ENCODE measurements around the gene FBXO22. TPM values are rescaled to one million over a fixed set of nuclear protein-coding genes. Genes with fewer than 3 reads are reported as not detected.

The FBXO22 gene
- total and polyA plus RNA-seq, 2 of the 13 experiments (the other 11 are each of a cell fraction or from before 2014, with no cell fraction given) = 45.7 to 112 TPM

DNA sequence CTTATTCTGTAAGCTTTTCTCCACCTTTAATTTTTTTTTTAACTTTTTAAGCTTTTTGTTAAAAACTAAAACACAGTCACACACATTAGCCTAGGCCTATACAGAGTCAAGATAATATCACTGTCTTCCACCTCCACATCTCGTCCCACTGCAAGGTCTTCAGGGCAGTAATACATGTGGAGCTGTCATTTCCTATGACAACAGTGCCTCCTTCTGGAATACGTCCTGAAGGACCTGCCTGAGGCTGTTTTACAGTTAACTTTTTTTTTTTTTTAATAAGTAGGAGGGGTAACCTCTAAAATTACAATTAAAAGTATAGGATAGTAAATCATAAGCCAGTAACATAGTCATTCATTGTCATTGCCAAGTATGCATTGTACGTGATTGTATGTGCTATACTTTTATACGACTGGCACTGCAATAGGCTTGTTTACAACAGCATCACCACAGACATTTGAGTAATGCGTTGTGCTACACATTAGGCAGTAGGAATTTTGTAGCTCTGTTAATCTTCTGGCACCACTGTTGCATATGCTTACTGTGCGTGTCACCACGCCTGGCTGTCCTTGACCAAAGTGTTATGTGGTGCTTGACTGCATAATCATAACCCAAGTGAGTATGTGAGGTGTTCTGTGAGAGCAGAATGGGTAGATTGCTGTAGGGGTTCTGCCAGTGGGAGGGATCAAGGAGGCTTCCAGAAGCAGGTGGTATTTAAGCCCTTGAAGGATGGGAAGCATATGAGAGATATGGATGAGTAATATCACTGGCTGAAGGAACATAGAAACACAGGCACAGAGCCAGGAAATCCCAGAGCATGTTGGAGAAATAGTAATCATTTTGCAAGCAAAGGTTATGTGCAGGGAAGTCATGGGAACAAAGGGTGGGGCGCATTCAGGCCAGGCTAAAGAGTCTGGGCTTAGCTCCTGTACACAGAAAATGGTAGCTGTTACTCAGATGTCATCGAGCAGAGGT is 18.3 kb downstream of the FBXO22 start:
- peaks cover 58% of the 10 kb centered on the region for H3K79me2 ChIP-seq (ENCODE audit: insufficient read depth, low read length)
- H3K4me3 ChIP-seq (replicated peaks in 1 of 3; ENCODE audit: insufficient read depth in 1 of 3, low read depth in 2 of 3, low read length in 3 of 3) = no peak overlapping the region
- in situ Hi-C loops (cut with HindIII; ENCODE audit: extremely low pct_ligation_motif_present, low pct_unique_long_range_greater_than_20kb) = loop anchor here (10.0 kb wide), 2 partner anchors 107 to 197 kb away; a partner anchor contains a TSS
- H2AFZ ChIP-seq (ENCODE audit: low read length) = no peak overlapping the region
- peak; percentile 64 for ATAC-seq
- WGBS (ENCODE audit: low lambda C conversion rate) = 93% methylated on average over 9 of the region's 9 CpGs
- H3K9me3 ChIP-seq (ENCODE audit: low read length) = no peaks in the 10 kb centered on the region
- H3K4me1 ChIP-seq (ENCODE audit: insufficient read depth, low read length) = peaks cover 25% of the 10 kb centered on the region
- intact Hi-C loops (cut with micrococcal nuclease; ENCODE audit: unreplicated experiment) = loop anchor here (1.0 to 10.0 kb wide), 2 partner anchors 112 to 197 kb away; a partner anchor contains a TSS
- no peak overlapping the region for H3K4me2 ChIP-seq (ENCODE audit: low read depth, low read length)
- no peak overlapping the region for H3K27ac ChIP-seq (ENCODE audit: extremely low read length, insufficient read depth, low read length)
- no peak overlapping the region for H3K9ac ChIP-seq (ENCODE audit: insufficient read depth, low read depth, low read length)
- ChIA-PET POLR2A (interaction anchor here (1.4 kb wide), 1 partner anchor 18 kb away, joined by 3 read pairs; no protein-coding TSS in a partner anchor), CTCF (ENCODE audit: low intra/inter-chr PET ratio, low total read pairs) (interaction anchor here (1.1 to 1.2 kb wide), 2 partner anchors 112 to 237 kb away, joined by 3 to 5 read pairs; no protein-coding TSS in a partner anchor)
- no TSS peak for BruUV-seq (replicated peaks)
- peaks cover 4% of the 10 kb centered on the region; the same call in 1 of the 2 replicates for H4K20me1 ChIP-seq (ENCODE audit: insufficient read depth, low read length)
- H3K27me3 ChIP-seq (ENCODE audit: control insufficient read depth in 1 of 2, insufficient read depth in 2 of 2, low read length in 2 of 2) = no peaks in the 10 kb centered on the region; a peak in 1 of 5 replicates
- DNase-seq (ENCODE audit: low spot score) = peak; percentile 51
- H3K36me3 ChIP-seq (replicated peaks in 1 of 2; ENCODE audit: control insufficient read depth in 1 of 2, insufficient read depth in 2 of 2, low read length in 2 of 2) = peaks cover 10 to 84% of the 10 kb centered on the region in 2 experiments
- FAIRE-seq = peak; percentile 15
- TF ChIP-seq ZNF33B (CRISPR knock-in tag; IDR thresholded peaks at IDR 0.05) = no peak
- peak; percentile 32; the same call in 1 of the 2 replicates for TF ChIP-seq RAD21 (CRISPR knock-in tag; IDR thresholded peaks at IDR 0.05)
- no peak for TF ChIP-seq GFI1 (CRISPR knock-in tag; IDR thresholded peaks at IDR 0.05; ENCODE audit: borderline replicate concordance)
- TF ChIP-seq, protein P1, sequence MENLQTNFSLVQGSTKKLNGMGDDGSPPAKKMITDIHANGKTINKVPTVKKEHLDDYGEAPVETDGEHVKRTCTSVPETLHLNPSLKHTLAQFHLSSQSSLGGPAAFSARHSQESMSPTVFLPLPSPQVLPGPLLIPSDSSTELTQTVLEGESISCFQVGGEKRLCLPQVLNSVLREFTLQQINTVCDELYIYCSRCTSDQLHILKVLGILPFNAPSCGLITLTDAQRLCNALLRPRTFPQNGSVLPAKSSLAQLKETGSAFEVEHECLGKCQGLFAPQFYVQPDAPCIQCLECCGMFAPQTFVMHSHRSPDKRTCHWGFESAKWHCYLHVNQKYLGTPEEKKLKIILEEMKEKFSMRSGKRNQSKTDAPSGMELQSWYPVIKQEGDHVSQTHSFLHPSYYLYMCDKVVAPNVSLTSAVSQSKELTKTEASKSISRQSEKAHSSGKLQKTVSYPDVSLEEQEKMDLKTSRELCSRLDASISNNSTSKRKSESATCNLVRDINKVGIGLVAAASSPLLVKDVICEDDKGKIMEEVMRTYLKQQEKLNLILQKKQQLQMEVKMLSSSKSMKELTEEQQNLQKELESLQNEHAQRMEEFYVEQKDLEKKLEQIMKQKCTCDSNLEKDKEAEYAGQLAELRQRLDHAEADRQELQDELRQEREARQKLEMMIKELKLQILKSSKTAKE (CRISPR knock-in tag; IDR thresholded peaks at IDR 0.05; ENCODE audit: borderline replicate concordance) = no peak
- TF ChIP-seq, protein P2, sequence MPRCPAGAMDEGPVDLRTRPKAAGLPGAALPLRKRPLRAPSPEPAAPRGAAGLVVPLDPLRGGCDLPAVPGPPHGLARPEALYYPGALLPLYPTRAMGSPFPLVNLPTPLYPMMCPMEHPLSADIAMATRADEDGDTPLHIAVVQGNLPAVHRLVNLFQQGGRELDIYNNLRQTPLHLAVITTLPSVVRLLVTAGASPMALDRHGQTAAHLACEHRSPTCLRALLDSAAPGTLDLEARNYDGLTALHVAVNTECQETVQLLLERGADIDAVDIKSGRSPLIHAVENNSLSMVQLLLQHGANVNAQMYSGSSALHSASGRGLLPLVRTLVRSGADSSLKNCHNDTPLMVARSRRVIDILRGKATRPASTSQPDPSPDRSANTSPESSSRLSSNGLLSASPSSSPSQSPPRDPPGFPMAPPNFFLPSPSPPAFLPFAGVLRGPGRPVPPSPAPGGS (CRISPR knock-in tag; IDR thresholded peaks at IDR 0.05) = 0 out of 2 replicates have a peak, but pooled peaks have one; percentile 25
- no peak for TF ChIP-seq ATRX (CRISPR knock-in tag; IDR thresholded peaks at IDR 0.05; ENCODE audit: borderline replicate concordance)
- TF ChIP-seq ZFP1 (CRISPR knock-in tag; IDR thresholded peaks at IDR 0.05) = no peak
- TF ChIP-seq, protein P3, sequence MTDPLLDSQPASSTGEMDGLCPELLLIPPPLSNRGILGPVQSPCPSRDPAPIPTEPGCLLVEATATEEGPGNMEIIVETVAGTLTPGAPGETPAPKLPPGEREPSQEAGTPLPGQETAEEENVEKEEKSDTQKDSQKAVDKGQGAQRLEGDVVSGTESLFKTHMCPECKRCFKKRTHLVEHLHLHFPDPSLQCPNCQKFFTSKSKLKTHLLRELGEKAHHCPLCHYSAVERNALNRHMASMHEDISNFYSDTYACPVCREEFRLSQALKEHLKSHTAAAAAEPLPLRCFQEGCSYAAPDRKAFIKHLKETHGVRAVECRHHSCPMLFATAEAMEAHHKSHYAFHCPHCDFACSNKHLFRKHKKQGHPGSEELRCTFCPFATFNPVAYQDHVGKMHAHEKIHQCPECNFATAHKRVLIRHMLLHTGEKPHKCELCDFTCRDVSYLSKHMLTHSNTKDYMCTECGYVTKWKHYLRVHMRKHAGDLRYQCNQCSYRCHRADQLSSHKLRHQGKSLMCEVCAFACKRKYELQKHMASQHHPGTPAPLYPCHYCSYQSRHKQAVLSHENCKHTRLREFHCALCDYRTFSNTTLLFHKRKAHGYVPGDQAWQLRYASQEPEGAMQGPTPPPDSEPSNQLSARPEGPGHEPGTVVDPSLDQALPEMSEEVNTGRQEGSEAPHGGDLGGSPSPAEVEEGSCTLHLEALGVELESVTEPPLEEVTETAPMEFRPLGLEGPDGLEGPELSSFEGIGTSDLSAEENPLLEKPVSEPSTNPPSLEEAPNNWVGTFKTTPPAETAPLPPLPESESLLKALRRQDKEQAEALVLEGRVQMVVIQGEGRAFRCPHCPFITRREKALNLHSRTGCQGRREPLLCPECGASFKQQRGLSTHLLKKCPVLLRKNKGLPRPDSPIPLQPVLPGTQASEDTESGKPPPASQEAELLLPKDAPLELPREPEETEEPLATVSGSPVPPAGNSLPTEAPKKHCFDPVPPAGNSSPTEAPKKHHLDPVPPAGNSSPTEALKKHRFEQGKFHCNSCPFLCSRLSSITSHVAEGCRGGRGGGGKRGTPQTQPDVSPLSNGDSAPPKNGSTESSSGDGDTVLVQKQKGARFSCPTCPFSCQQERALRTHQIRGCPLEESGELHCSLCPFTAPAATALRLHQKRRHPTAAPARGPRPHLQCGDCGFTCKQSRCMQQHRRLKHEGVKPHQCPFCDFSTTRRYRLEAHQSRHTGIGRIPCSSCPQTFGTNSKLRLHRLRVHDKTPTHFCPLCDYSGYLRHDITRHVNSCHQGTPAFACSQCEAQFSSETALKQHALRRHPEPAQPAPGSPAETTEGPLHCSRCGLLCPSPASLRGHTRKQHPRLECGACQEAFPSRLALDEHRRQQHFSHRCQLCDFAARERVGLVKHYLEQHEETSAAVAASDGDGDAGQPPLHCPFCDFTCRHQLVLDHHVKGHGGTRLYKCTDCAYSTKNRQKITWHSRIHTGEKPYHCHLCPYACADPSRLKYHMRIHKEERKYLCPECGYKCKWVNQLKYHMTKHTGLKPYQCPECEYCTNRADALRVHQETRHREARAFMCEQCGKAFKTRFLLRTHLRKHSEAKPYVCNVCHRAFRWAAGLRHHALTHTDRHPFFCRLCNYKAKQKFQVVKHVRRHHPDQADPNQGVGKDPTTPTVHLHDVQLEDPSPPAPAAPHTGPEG (CRISPR knock-in tag; IDR thresholded peaks at IDR 0.05) = no peak
- no peak for TF ChIP-seq HIVEP1 (CRISPR knock-in tag; IDR thresholded peaks at IDR 0.05)
- TF ChIP-seq MAFG (CRISPR knock-in tag; IDR thresholded peaks at IDR 0.05) = no peak
- TF ChIP-seq ZNF724P (CRISPR knock-in tag; IDR thresholded peaks at IDR 0.05; ENCODE audit: borderline replicate concordance) = no peak
- no peak for TF ChIP-seq NAIF1 (CRISPR knock-in tag; IDR thresholded peaks at IDR 0.05; ENCODE audit: borderline replicate concordance)
- TF ChIP-seq FOXK2 (IDR thresholded peaks at IDR 0.05) = no peak
- TF ChIP-seq XBP1 (CRISPR knock-in tag; IDR thresholded peaks at IDR 0.05) = no peak

Data from HepG2 (cell line).